Dermis microvascular lymphatic vessel endothelial cell (primary cell): ENCODE data around the gene SNX5. TPM values are rescaled to one million over a fixed set of nuclear protein-coding genes. Genes with fewer than 3 reads are reported as not detected.
"Not testable (repeated sequence)": the region's sequence is repeated elsewhere in the genome, so short reads cannot be mapped to it uniquely, and the experiment has no call there.

Source experiments
- DNase-seq, 2 donors: peaks; one replicate each; pipeline versions ENCODE4 v3.0.0 to v3.0.0-alpha.2; 2010; ENCODE audit warnings: low read depth in 2 of 2
- total RNA-seq: library from RNA; depleted of rRNA; stranded (reverse); fragments of >200 nt; gene quantifications from 2 replicates; pipeline ENCODE4 v1.2.1, GENCODE V29; 2014

Gene SNX5
- total RNA-seq, 1 donor from 2014 or later, result 72.5 TPM

- DNase-seq, result no peak
Observed at GRCh38 chr20:17960927-17961586, 7.5 kb downstream of the SNX5 start.

- DNase-seq, result not testable (repeated sequence)
Observed at GRCh38 chr20:17960400-17960885, 8.2 kb downstream of the SNX5 start.

GRCh38 chr20:17959257-17959627 is 9.4 kb downstream of the SNX5 start:
- no peak for DNase-seq

GRCh38 chr20:17958373-17959256 is 10.0 kb downstream of the SNX5 start:
- DNase-seq, result peak in 1 of 2 donors; percentile 35

GRCh38 chr20:17957505-17958363 is 10.9 kb downstream of the SNX5 start:
- no peak for DNase-seq

- DNase-seq, result no peak
Observed at GRCh38 chr20:17956099-17956685, 12.4 kb downstream of the SNX5 start.

- DNase-seq, result no peak
Observed at GRCh38 chr20:17955302-17955701, 13.3 kb downstream of the SNX5 start.

GRCh38 chr20:17953935-17954334 is 14.7 kb downstream of the SNX5 start:
- DNase-seq, result no peak

- no peak for DNase-seq
Observed at GRCh38 chr20:17952692-17953684, 15.6 kb downstream of the SNX5 start.

- DNase-seq, result no peak
Observed at GRCh38 chr20:17951323-17951722, 17.3 kb downstream of the SNX5 start.

- no peak for DNase-seq
Observed at GRCh38 chr20:17950670-17951069, 17.9 kb downstream of the SNX5 start.

- no peak for DNase-seq
Observed at GRCh38 chr20:17949899-17950298, 18.7 kb downstream of the SNX5 start.

GRCh38 chr20:17948442-17948841 is 20.2 kb downstream of the SNX5 start:
- DNase-seq, result no peak

GRCh38 chr20:17947474-17947815 is 21.1 kb downstream of the SNX5 start:
- DNase-seq, result no peak

- DNase-seq, result no peak
Observed at GRCh38 chr20:17946572-17947473, 21.8 kb downstream of the SNX5 start.

GRCh38 chr20:17946040-17946439 is 22.6 kb downstream of the SNX5 start:
- no peak for DNase-seq

GRCh38 chr20:17944854-17945474 is 23.6 kb downstream of the SNX5 start:
- no peak for DNase-seq

GRCh38 chr20:17943343-17943742 is 25.3 kb downstream of the SNX5 start:
- no peak for DNase-seq

GRCh38 chr20:17941826-17942196 is 26.8 kb downstream of the SNX5 start:
- DNase-seq, result no peak
